Caco-2 (cell line): ENCODE results near the gene SCML1. TPM values are rescaled to one million over a fixed set of nuclear protein-coding genes. Genes with fewer than 3 reads are reported as not detected.
A peak's percentile ranks its signal among the peaks of the same experiment; 100 is the strongest.

Experiments
- BruUV-seq: library from RNA; stranded (reverse); fragments of 400-500 nt; replicated peaks from 2 replicates; lab custom pipeline; 2021; lab: Mats Ljungman, UMichigan
- CTCF ChIA-PET: fragments of 300-600 bp; sonication (Branson Sonifier 250); formaldehyde crosslinking; loops from one replicate; lab custom pipeline; 2022; ENCODE audit warnings: antibody characterized with exemption; lab: Charles Lee
- POLR2A ChIA-PET: fragments of 300-600 bp; sonication (Branson Sonifier 250); formaldehyde crosslinking; loops from one replicate; lab custom pipeline; 2022; ENCODE audit warnings: antibody characterized with exemption; lab: Charles Lee
- DNase-seq, 2 experiments: peaks; one replicate each; pipeline versions ENCODE4 v3.0.0 to v3.0.0-alpha.2; 2020 to 2022
- H3K27me3 ChIP-seq: replicated peaks from 2 replicates; pipeline ENCODE4 v1.6.0; 2011; ENCODE audit warnings: low read length; ENCODE audit not compliant: control insufficient read depth, insufficient read depth
- H3K36me3 ChIP-seq: 2 replicates; pipeline ENCODE4 v1.5.1; 2011; ENCODE audit warnings: low read length; ENCODE audit not compliant: control insufficient read depth, insufficient read depth
- H3K4me1 ChIP-seq: fragments of 250-450 bp; sonication (Bioruptor Pico); 2 replicates; pipeline ENCODE4 v1.5.1; 2020; ENCODE audit warnings: mild to moderate bottlenecking
- H3K4me3 ChIP-seq: 2 replicates; pipeline ENCODE4 v1.5.1; 2011; ENCODE audit warnings: low read depth, mild to moderate bottlenecking, control low read depth, low read length
- H3K9me3 ChIP-seq: fragments of 250-450 bp; sonication (Bioruptor Pico); 2 replicates; pipeline ENCODE4 v1.5.1; 2020; ENCODE audit warnings: mild to moderate bottlenecking, moderate library complexity
- H3K27ac Mint-ChIP-seq: one replicate; pipeline ENCODE4 v1.8.0; 2022; ENCODE audit warnings: mixed read lengths; ENCODE audit not compliant: unreplicated experiment
- H3K27me3 Mint-ChIP-seq: one replicate; pipeline ENCODE4 v1.8.0; 2022; ENCODE audit warnings: mixed read lengths; ENCODE audit not compliant: insufficient read depth, unreplicated experiment
- H3K36me3 Mint-ChIP-seq: one replicate; pipeline ENCODE4 v1.8.0; 2022; ENCODE audit warnings: mild to moderate bottlenecking, mixed read lengths; ENCODE audit not compliant: insufficient read depth, unreplicated experiment
- H3K4me1 Mint-ChIP-seq: one replicate; pipeline ENCODE4 v1.8.0; 2022; ENCODE audit warnings: low read depth, mixed read lengths; ENCODE audit not compliant: unreplicated experiment
- H3K4me3 Mint-ChIP-seq: one replicate; pipeline ENCODE4 v1.8.0; 2022; ENCODE audit warnings: mild to moderate bottlenecking, moderate library complexity, mixed read lengths; ENCODE audit not compliant: unreplicated experiment
- H3K9me3 Mint-ChIP-seq: one replicate; pipeline ENCODE4 v1.8.0; 2022; ENCODE audit warnings: mixed read lengths; ENCODE audit not compliant: unreplicated experiment
- CTCF ChIP-seq, 2 experiments: fragments of 200-600 bp in 1 of 2; IDR thresholded peaks; 1 replicate in 1 of 2; 2 replicates in 1 of 2; pipeline versions ENCODE4 v1.5.1 to v1.8.0; 2011 to 2022; ENCODE audit warnings: antibody characterized with exemption in 1 of 2, control low read depth in 1 of 2, inconsistent platforms in 1 of 2, low read depth in 1 of 2, low read length in 1 of 2, mild to moderate bottlenecking in 1 of 2, moderate library complexity in 1 of 2; ENCODE audit not compliant: insufficient read depth in 1 of 2, severe bottlenecking in 1 of 2, unreplicated experiment in 1 of 2
- intact Hi-C: fragments of 100-400 bp; cut with micrococcal nuclease; formaldehyde crosslinking; loops from one replicate; pipeline ENCODE4 v1.10.0; 2022; ENCODE audit not compliant: unreplicated experiment
- total RNA-seq: library from RNA; stranded (reverse); gene quantifications from 2 replicates; pipeline ENCODE4 v1.2.3, GENCODE V29; 2022

Gene SCML1
- total RNA-seq, 1 experiment from 2014 or later: 16.4 TPM

- no peak for TF ChIP-seq CTCF (IDR thresholded peaks at IDR 0.05; ENCODE audit: insufficient read depth in 1 of 2, low read depth in 1 of 2, low read length in 1 of 2, severe bottlenecking in 1 of 2, unreplicated experiment in 1 of 2)
- Histone ChIP-seq H3K4me1 (0 out of 2 replicates have a peak, but pooled peaks cover 5% of the 10 kb centered on the region), H3K4me3 (no peak overlapping the region), H3K27me3 (no peaks in the 10 kb centered on the region), H3K9me3 (no peaks in the 10 kb centered on the region), H3K36me3 (no peaks in the 10 kb centered on the region)
- no peak for DNase-seq
- ChIA-PET CTCF (no interaction called here), POLR2A (interaction anchor here (0.6 kb wide), 1 partner anchor 29 kb away, joined by 5 read pairs; the partner anchor contains the start of gene SCML1)
- Mint-ChIP-seq H3K27me3 (no peaks in the 10 kb centered on the region), H3K9me3 (no peaks in the 10 kb centered on the region), H3K4me3 (no peak overlapping the region), H3K4me1 (peaks cover 6% of the 10 kb centered on the region), H3K27ac (no peak overlapping the region), H3K36me3 (no peaks in the 10 kb centered on the region)
- BruUV-seq: no TSS peak
- intact Hi-C loops: no loop called here
Observed at GRCh38 chrX:17707731-17708130, 29.6 kb upstream of the SCML1 start.

- DNase-seq: peak in 1 of 2 experiments; percentile 22
- Mint-ChIP-seq H3K27ac (no peak overlapping the region), H3K27me3 (no peaks in the 10 kb centered on the region), H3K36me3 (no peaks in the 10 kb centered on the region), H3K4me3 (no peak overlapping the region), H3K4me1 (peaks cover 6% of the 10 kb centered on the region), H3K9me3 (no peaks in the 10 kb centered on the region)
- intact Hi-C loops: no loop called here
- Histone ChIP-seq H3K4me1 (0 out of 2 replicates have a peak, but pooled peaks cover 5% of the 10 kb centered on the region), H3K27me3 (no peaks in the 10 kb centered on the region), H3K9me3 (no peaks in the 10 kb centered on the region), H3K4me3 (no peak overlapping the region), H3K36me3 (no peaks in the 10 kb centered on the region)
- TF ChIP-seq CTCF (IDR thresholded peaks at IDR 0.05; ENCODE audit: insufficient read depth in 1 of 2, low read depth in 1 of 2, low read length in 1 of 2, severe bottlenecking in 1 of 2, unreplicated experiment in 1 of 2): no peak
- no TSS peak for BruUV-seq
- ChIA-PET CTCF (no interaction called here), POLR2A (no interaction called here)
Observed at GRCh38 chrX:17710871-17711301, 26.4 kb upstream of the SCML1 start.

- H3K4me1 Mint-ChIP-seq: no peaks in the 10 kb centered on the region
- TF ChIP-seq CTCF (IDR thresholded peaks at IDR 0.05; ENCODE audit: insufficient read depth in 1 of 2, low read depth in 1 of 2, low read length in 1 of 2, severe bottlenecking in 1 of 2, unreplicated experiment in 1 of 2): no peak
- no peak overlapping the region for H3K4me3 ChIP-seq
- POLR2A ChIA-PET: no interaction called here
- no peak overlapping the region for H3K27ac Mint-ChIP-seq
- H3K36me3 ChIP-seq: no peaks in the 10 kb centered on the region
- BruUV-seq: no TSS peak
- no peaks in the 10 kb centered on the region for H3K9me3 ChIP-seq
- CTCF ChIA-PET: no interaction called here
- no peaks in the 10 kb centered on the region for H3K36me3 Mint-ChIP-seq
- H3K4me1 ChIP-seq: no peaks in the 10 kb centered on the region
- H3K27me3 ChIP-seq: no peaks in the 10 kb centered on the region
- H3K9me3 Mint-ChIP-seq: no peaks in the 10 kb centered on the region
- H3K27me3 Mint-ChIP-seq: no peaks in the 10 kb centered on the region
- intact Hi-C loops: no loop called here
- DNase-seq: no peak
- H3K4me3 Mint-ChIP-seq: no peak overlapping the region
Observed at GRCh38 chrX:17713288-17713687, 24.0 kb upstream of the SCML1 start.
